HEK293 (cell line): ENCODE data around the gene KCTD12.

Source experiments
- EGR2 ChIP-seq: fragments of 450-650 bp; formaldehyde crosslinking; IDR thresholded peaks from 2 replicates; pipeline ENCODE4 v1.5.1; 2016; ENCODE audit warnings: low read depth, missing biosample characterization, missing genetic modification characterization
- HOXA7 ChIP-seq: sonication (generic); formaldehyde crosslinking; IDR thresholded peaks from 2 replicates; pipeline ENCODE4 v1.8.1; 2022; ENCODE audit warnings: missing genetic modification reagents, borderline replicate concordance
- PBX3 ChIP-seq: sonication (generic); formaldehyde crosslinking; IDR thresholded peaks from 2 replicates; pipeline ENCODE4 v1.8.1; 2022; ENCODE audit warnings: mild to moderate bottlenecking, moderate library complexity, missing genetic modification reagents
- PRDM4 ChIP-seq: fragments of 450-650 bp; formaldehyde crosslinking; IDR thresholded peaks from 2 replicates; pipeline ENCODE4 v1.5.1; 2017; ENCODE audit warnings: missing biosample characterization, missing genetic modification characterization
- ZBTB6 ChIP-seq: fragments of 450-650 bp; formaldehyde crosslinking; IDR thresholded peaks from 2 replicates; pipeline ENCODE4 v1.5.1; 2017; ENCODE audit warnings: missing biosample characterization, missing genetic modification characterization
- ZFP41 ChIP-seq: fragments of 450-650 bp; formaldehyde crosslinking; IDR thresholded peaks from 2 replicates; pipeline ENCODE4 v1.5.1; 2016; ENCODE audit warnings: missing biosample characterization, missing genetic modification characterization, borderline replicate concordance
- ZNF112 ChIP-seq: fragments of 450-650 bp; formaldehyde crosslinking; IDR thresholded peaks from 2 replicates; pipeline ENCODE4 v1.5.0; 2017; ENCODE audit warnings: missing biosample characterization, missing genetic modification characterization
- ZNF114 ChIP-seq: fragments of 450-650 bp; formaldehyde crosslinking; IDR thresholded peaks from 2 replicates; pipeline ENCODE4 v1.5.0; 2017; ENCODE audit warnings: missing biosample characterization, missing genetic modification characterization
- ZNF133 ChIP-seq: fragments of 450-650 bp; formaldehyde crosslinking; IDR thresholded peaks from 2 replicates; pipeline ENCODE4 v1.5.1; 2016; ENCODE audit warnings: missing biosample characterization, missing genetic modification characterization
- ZNF138 ChIP-seq: fragments of 450-650 bp; formaldehyde crosslinking; IDR thresholded peaks from 2 replicates; pipeline ENCODE4 v1.5.1; 2016; ENCODE audit warnings: missing biosample characterization, missing genetic modification characterization, borderline replicate concordance
- ZNF16 ChIP-seq: fragments of 450-650 bp; formaldehyde crosslinking; IDR thresholded peaks from 2 replicates; pipeline ENCODE4 v1.5.1; 2016; ENCODE audit warnings: low read depth, missing biosample characterization, missing genetic modification characterization
- ZNF2 ChIP-seq: fragments of 450-650 bp; formaldehyde crosslinking; IDR thresholded peaks from 2 replicates; pipeline ENCODE4 v1.5.1; 2016; ENCODE audit warnings: missing biosample characterization, missing genetic modification characterization
- ZNF214 ChIP-seq: fragments of 450-650 bp; formaldehyde crosslinking; IDR thresholded peaks from 2 replicates; pipeline ENCODE4 v1.5.1; 2017; ENCODE audit warnings: missing biosample characterization, mild to moderate bottlenecking, missing genetic modification characterization, borderline replicate concordance
- ZNF223 ChIP-seq: fragments of 450-650 bp; formaldehyde crosslinking; IDR thresholded peaks from 2 replicates; pipeline ENCODE4 v1.5.1; 2016; ENCODE audit warnings: missing biosample characterization, missing genetic modification characterization
- ZNF266 ChIP-seq: fragments of 450-650 bp; formaldehyde crosslinking; IDR thresholded peaks from 2 replicates; pipeline ENCODE4 v1.5.1; 2016; ENCODE audit warnings: missing biosample characterization, missing genetic modification characterization, low read depth
- ZNF274 ChIP-seq, 2 experiments: fragments of 200-500 bp in 1 of 2; fragments of 450-650 bp in 1 of 2; sonication (Bioruptor generic) in 1 of 2; formaldehyde crosslinking in 1 of 2; IDR thresholded peaks; 2 replicates each; pipeline versions ENCODE4 v1.5.1 to v1.6.1; 2014 to 2016; ENCODE audit warnings: borderline replicate concordance in 1 of 2, inconsistent platforms in 1 of 2, low read length in 1 of 2, missing biosample characterization in 1 of 2, missing genetic modification characterization in 1 of 2
- ZNF324 ChIP-seq: fragments of 450-650 bp; formaldehyde crosslinking; IDR thresholded peaks from 2 replicates; pipeline ENCODE4 v1.5.1; 2016; ENCODE audit warnings: missing biosample characterization, missing genetic modification characterization
- ZNF501 ChIP-seq: fragments of 450-650 bp; formaldehyde crosslinking; IDR thresholded peaks from 2 replicates; pipeline ENCODE4 v1.5.1; 2016; ENCODE audit warnings: missing biosample characterization, missing genetic modification characterization
- ZNF555 ChIP-seq: fragments of 450-650 bp; formaldehyde crosslinking; conservative IDR thresholded peaks from 2 replicates; pipeline ENCODE4 v1.5.1; 2017; ENCODE audit warnings: missing biosample characterization, mild to moderate bottlenecking, missing genetic modification characterization, inconsistent platforms
- ZNF561 ChIP-seq: fragments of 450-650 bp; IDR thresholded peaks from 2 replicates; pipeline ENCODE4 v1.5.1; 2018; ENCODE audit warnings: missing biosample characterization, missing genetic modification characterization, borderline replicate concordance
- ZNF571 ChIP-seq: fragments of 450-650 bp; formaldehyde crosslinking; IDR thresholded peaks from 2 replicates; pipeline ENCODE4 v1.5.0; 2017; ENCODE audit warnings: missing biosample characterization, missing genetic modification characterization
- ZNF600 ChIP-seq: fragments of 450-650 bp; formaldehyde crosslinking; IDR thresholded peaks from 2 replicates; pipeline ENCODE4 v1.5.1; 2016; ENCODE audit warnings: missing biosample characterization, missing genetic modification characterization
- ZNF610 ChIP-seq: fragments of 450-650 bp; formaldehyde crosslinking; IDR thresholded peaks from 2 replicates; pipeline ENCODE4 v1.5.1; 2016; ENCODE audit warnings: missing biosample characterization, missing genetic modification characterization, borderline replicate concordance
- ZNF654 ChIP-seq: fragments of 450-650 bp; formaldehyde crosslinking; IDR thresholded peaks from 2 replicates; pipeline ENCODE4 v1.5.1; 2016; ENCODE audit warnings: low read depth, missing biosample characterization, missing genetic modification characterization
- ZNF658 ChIP-seq: fragments of 450-650 bp; formaldehyde crosslinking; IDR thresholded peaks from 2 replicates; pipeline ENCODE4; 2016; ENCODE audit warnings: missing biosample characterization, missing genetic modification characterization
- ZNF664 ChIP-seq: fragments of 450-650 bp; formaldehyde crosslinking; IDR thresholded peaks from 2 replicates; pipeline ENCODE4 v1.5.1; 2016; ENCODE audit warnings: missing biosample characterization, missing genetic modification characterization
- ZNF76 ChIP-seq: fragments of 450-650 bp; formaldehyde crosslinking; IDR thresholded peaks from 2 replicates; pipeline ENCODE4; 2016; ENCODE audit warnings: low read depth, missing biosample characterization, missing genetic modification characterization, borderline replicate concordance
- ZNF768 ChIP-seq: fragments of 450-650 bp; formaldehyde crosslinking; IDR thresholded peaks from 2 replicates; pipeline ENCODE4 v1.5.1; 2018; ENCODE audit warnings: missing biosample characterization, mild to moderate bottlenecking, missing genetic modification characterization
- TF ChIP-seq, protein P1 (sequence below): fragments of 450-650 bp; formaldehyde crosslinking; IDR thresholded peaks from 2 replicates; pipeline ENCODE4 v1.5.1; 2016; ENCODE audit warnings: missing biosample characterization, missing genetic modification characterization, borderline replicate concordance

Gene KCTD12

GRCh38 chr13:76885203-76886004 lies 801 bp downstream of the KCTD12 start (continued):
- TF ChIP-seq ZNF112 (no peak), ZNF654 (tag by site-specific recombination) (no peak), ZNF138 (tag by site-specific recombination) (no peak), ZNF768 (no peak), ZNF223 (tag by site-specific recombination) (no peak), PBX3 (CRISPR knock-in tag) (peak; percentile 76; the same call in 1 of the 2 replicates), ZNF2 (0 out of 2 replicates have a peak, but pooled peaks have one; percentile 42), ZFP41 (tag by site-specific recombination) (no peak), ZNF664 (tag by site-specific recombination) (no peak), ZNF555 (no peak), ZNF16 (tag by site-specific recombination) (no peak), ZNF561 (no peak), ZNF214 (tag by site-specific recombination) (no peak), ZBTB6 (tag by site-specific recombination) (no peak), EGR2 (tag by site-specific recombination) (no peak), ZNF501 (peak; percentile 85), ZNF600 (tag by site-specific recombination) (peak; percentile 56), ZNF571 (tag by site-specific recombination) (no peak), ZNF133 (tag by site-specific recombination) (no peak), HOXA7 (CRISPR knock-in tag) (no peak), ZNF658 (no peak), ZNF610 (tag by site-specific recombination) (no peak), ZNF324 (tag by site-specific recombination) (no peak), ZNF274 (IDR thresholded peaks at IDR 0.05; ENCODE audit: low read length) (no peak), ZNF274 (tag by site-specific recombination; IDR thresholded peaks at IDR 0.05; ENCODE audit: borderline replicate concordance) (no peak), PRDM4 (no peak), ZNF266 (no peak), ZNF114 (tag by site-specific recombination) (no peak), ZNF76 (tag by site-specific recombination) (no peak)
- TF ChIP-seq, protein P1, sequence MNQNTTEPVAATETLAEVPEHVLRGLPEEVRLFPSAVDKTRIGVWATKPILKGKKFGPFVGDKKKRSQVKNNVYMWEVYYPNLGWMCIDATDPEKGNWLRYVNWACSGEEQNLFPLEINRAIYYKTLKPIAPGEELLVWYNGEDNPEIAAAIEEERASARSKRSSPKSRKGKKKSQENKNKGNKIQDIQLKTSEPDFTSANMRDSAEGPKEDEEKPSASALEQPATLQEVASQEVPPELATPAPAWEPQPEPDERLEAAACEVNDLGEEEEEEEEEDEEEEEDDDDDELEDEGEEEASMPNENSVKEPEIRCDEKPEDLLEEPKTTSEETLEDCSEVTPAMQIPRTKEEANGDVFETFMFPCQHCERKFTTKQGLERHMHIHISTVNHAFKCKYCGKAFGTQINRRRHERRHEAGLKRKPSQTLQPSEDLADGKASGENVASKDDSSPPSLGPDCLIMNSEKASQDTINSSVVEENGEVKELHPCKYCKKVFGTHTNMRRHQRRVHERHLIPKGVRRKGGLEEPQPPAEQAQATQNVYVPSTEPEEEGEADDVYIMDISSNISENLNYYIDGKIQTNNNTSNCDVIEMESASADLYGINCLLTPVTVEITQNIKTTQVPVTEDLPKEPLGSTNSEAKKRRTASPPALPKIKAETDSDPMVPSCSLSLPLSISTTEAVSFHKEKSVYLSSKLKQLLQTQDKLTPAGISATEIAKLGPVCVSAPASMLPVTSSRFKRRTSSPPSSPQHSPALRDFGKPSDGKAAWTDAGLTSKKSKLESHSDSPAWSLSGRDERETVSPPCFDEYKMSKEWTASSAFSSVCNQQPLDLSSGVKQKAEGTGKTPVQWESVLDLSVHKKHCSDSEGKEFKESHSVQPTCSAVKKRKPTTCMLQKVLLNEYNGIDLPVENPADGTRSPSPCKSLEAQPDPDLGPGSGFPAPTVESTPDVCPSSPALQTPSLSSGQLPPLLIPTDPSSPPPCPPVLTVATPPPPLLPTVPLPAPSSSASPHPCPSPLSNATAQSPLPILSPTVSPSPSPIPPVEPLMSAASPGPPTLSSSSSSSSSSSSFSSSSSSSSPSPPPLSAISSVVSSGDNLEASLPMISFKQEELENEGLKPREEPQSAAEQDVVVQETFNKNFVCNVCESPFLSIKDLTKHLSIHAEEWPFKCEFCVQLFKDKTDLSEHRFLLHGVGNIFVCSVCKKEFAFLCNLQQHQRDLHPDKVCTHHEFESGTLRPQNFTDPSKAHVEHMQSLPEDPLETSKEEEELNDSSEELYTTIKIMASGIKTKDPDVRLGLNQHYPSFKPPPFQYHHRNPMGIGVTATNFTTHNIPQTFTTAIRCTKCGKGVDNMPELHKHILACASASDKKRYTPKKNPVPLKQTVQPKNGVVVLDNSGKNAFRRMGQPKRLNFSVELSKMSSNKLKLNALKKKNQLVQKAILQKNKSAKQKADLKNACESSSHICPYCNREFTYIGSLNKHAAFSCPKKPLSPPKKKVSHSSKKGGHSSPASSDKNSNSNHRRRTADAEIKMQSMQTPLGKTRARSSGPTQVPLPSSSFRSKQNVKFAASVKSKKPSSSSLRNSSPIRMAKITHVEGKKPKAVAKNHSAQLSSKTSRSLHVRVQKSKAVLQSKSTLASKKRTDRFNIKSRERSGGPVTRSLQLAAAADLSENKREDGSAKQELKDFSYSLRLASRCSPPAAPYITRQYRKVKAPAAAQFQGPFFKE, result no peak
